DND-41 (cell line): ENCODE measurements around the gene ERC2.

Source experiments
- ATAC-seq: fragments of 200-7000 bp; cut with Tn5 transposase; 3 replicates; pipeline ENCODE4 v1.9.1; 2021; ENCODE audit warnings: low read depth; ENCODE audit not compliant: insufficient read depth
- DNase-seq: peaks from one replicate; pipeline ENCODE4 v3.0.0-alpha.2; 2020
- H2AFZ ChIP-seq: 2 replicates; pipeline ENCODE4 v1.6.0; 2012; ENCODE audit warnings: low read depth, low read length
- H3K27ac ChIP-seq: 2 replicates; pipeline ENCODE4 v1.5.1; 2012; ENCODE audit warnings: low read length, inconsistent platforms
- H3K27me3 ChIP-seq: fragments of 200-600 bp; sonication (generic); 2 replicates; pipeline ENCODE4 v1.6.0; 2012; ENCODE audit warnings: low read length, mild to moderate bottlenecking, inconsistent platforms; ENCODE audit not compliant: insufficient read depth, poor library complexity
- H3K36me3 ChIP-seq: 2 replicates; pipeline ENCODE4 v1.5.1; 2012; ENCODE audit warnings: low read length, inconsistent platforms; ENCODE audit not compliant: insufficient read depth
- H3K4me1 ChIP-seq: 2 replicates; pipeline ENCODE4 v1.5.1; 2012; ENCODE audit warnings: mild to moderate bottlenecking, low read length; ENCODE audit not compliant: insufficient read depth
- H3K4me2 ChIP-seq: 2 replicates; pipeline ENCODE4 v1.6.0; 2012; ENCODE audit warnings: mild to moderate bottlenecking, moderate library complexity, low read length, inconsistent platforms; ENCODE audit not compliant: insufficient read depth
- H3K4me3 ChIP-seq, 2 experiments: fragments of 200-600 bp in 1 of 2; shearing (Covaris generic) in 1 of 2; 2 replicates each; pipeline ENCODE4 v1.5.1; 2012 to 2016; ENCODE audit warnings: inconsistent platforms in 2 of 2, low read length in 2 of 2, mild to moderate bottlenecking in 2 of 2, low read depth in 1 of 2, moderate library complexity in 1 of 2
- H3K79me2 ChIP-seq: 2 replicates; pipeline ENCODE4 v1.6.0; 2012; ENCODE audit warnings: low read length, inconsistent platforms; ENCODE audit not compliant: insufficient read depth
- H3K9ac ChIP-seq: 2 replicates; pipeline ENCODE4 v1.6.0; 2012; ENCODE audit warnings: low read depth, mild to moderate bottlenecking, inconsistent platforms, low read length, moderate library complexity
- H3K9me3 ChIP-seq: 2 replicates; pipeline ENCODE4 v1.5.1; 2012; ENCODE audit warnings: low read length, moderate library complexity, mild to moderate bottlenecking, inconsistent platforms; ENCODE audit not compliant: insufficient read depth, severe bottlenecking
- H4K20me1 ChIP-seq: 2 replicates; pipeline ENCODE4 v1.6.0; 2012; ENCODE audit warnings: low read length; ENCODE audit not compliant: insufficient read depth
- EZH2 ChIP-seq: IDR thresholded peaks from 3 replicates; pipeline ENCODE4 v1.6.1; 2012; ENCODE audit warnings: borderline replicate concordance, low read depth, mild to moderate bottlenecking, moderate library complexity, low read length, inconsistent platforms; ENCODE audit not compliant: severe bottlenecking
- TF ChIP-seq, protein P1 (sequence below): IDR thresholded peaks from 2 replicates; pipeline ENCODE4 v1.5.1; 2012; ENCODE audit warnings: borderline replicate concordance, low read length, moderate library complexity, mild to moderate bottlenecking; ENCODE audit not compliant: poor library complexity, severe bottlenecking; ENCODE audit errors: extremely low read depth

The ERC2 gene

DNA sequence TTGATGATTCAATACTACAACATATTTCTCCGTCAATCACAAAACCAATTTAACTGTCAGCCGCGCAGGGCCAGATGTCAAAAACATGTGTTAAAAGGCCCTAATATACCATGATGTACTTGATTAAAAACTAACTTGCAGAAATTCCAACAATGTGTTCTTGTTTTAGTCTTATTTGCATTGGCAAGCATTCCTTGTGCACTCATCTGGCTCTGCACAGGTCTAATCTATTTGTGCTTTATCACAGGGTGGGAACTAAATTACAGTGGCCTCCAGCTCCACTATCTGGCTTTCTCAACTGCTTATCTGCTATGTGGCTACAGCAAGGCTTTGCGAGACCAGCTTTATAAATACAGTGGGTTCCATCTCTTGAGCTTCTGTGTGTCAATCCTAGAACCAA lies 455.5 kb downstream of the ERC2 start:
- H2AFZ ChIP-seq = no peak overlapping the region
- TF ChIP-seq, protein P1, sequence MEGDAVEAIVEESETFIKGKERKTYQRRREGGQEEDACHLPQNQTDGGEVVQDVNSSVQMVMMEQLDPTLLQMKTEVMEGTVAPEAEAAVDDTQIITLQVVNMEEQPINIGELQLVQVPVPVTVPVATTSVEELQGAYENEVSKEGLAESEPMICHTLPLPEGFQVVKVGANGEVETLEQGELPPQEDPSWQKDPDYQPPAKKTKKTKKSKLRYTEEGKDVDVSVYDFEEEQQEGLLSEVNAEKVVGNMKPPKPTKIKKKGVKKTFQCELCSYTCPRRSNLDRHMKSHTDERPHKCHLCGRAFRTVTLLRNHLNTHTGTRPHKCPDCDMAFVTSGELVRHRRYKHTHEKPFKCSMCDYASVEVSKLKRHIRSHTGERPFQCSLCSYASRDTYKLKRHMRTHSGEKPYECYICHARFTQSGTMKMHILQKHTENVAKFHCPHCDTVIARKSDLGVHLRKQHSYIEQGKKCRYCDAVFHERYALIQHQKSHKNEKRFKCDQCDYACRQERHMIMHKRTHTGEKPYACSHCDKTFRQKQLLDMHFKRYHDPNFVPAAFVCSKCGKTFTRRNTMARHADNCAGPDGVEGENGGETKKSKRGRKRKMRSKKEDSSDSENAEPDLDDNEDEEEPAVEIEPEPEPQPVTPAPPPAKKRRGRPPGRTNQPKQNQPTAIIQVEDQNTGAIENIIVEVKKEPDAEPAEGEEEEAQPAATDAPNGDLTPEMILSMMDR = no peak
- no peak for TF ChIP-seq EZH2
- H3K9me3 ChIP-seq = no peaks in the 10 kb centered on the region
- no peak overlapping the region for H3K4me3 ChIP-seq
- no peaks in the 10 kb centered on the region for H3K27me3 ChIP-seq
- H3K79me2 ChIP-seq = no peaks in the 10 kb centered on the region
- no peak overlapping the region for H3K27ac ChIP-seq
- H3K4me2 ChIP-seq = no peak overlapping the region
- no peaks in the 10 kb centered on the region for H3K36me3 ChIP-seq
- H3K9ac ChIP-seq = no peak overlapping the region
- H3K4me1 ChIP-seq = no peaks in the 10 kb centered on the region
- H4K20me1 ChIP-seq = no peaks in the 10 kb centered on the region
- ATAC-seq = no peak
- DNase-seq = no peak

DNA sequence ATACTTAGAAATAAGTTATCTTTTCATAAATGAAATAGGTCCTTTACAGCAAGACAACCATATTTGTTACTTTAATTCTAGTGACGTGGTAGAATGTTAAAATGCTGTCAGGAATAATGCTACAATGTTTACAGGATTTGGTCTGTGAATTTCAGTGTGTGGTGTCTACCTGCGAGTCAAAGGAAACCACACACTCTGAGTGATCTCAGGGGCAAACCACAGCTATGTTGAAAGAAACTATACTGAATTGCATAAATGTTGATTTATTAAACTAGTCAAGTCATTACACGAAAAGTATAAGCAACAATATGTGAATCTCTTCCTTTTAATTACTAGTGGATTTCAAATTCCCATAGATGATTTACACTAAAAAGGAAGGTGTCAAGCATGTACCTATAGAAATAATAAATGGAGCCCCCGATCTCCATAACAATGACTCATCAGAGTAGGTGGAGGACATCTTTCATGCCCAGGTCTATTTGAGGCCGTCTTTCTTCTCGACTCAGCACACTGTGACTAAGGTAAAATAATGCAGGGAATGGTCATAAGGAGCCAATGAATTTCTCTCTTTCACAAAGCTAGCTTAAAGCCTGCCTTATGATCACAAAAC lies 463.0 kb downstream of the ERC2 start:
- H3K4me1 ChIP-seq = no peaks in the 10 kb centered on the region
- H3K4me2 ChIP-seq = no peak overlapping the region
- no peaks in the 10 kb centered on the region for H4K20me1 ChIP-seq

DNA sequence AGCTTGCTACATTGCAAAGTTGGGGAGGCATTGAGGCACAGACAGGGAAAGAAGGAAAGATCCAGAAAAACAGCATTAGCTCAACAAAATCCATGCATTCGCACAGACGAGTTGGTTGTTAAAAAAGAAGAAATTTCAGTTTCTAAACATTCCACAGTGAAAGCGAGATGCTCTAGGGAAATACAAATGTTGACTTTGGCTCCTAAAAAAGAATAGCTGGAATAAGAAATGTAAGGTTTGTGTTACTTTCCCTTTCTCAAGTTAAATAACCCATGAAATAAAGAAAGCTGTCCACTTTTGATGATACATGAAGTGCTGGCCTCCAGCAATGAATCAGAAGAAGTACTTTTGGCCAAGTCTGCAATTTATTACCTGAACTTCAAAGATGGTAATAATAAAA lies 465.1 kb downstream of the ERC2 start:
- Histone ChIP-seq H3K4me2 (no peak overlapping the region), H3K36me3 (no peaks in the 10 kb centered on the region), H2AFZ (no peak overlapping the region), H3K9ac (no peak overlapping the region), H3K9me3 (no peaks in the 10 kb centered on the region), H3K27me3 (peaks cover 6% of the 10 kb centered on the region), H3K27ac (no peak overlapping the region), H3K79me2 (no peaks in the 10 kb centered on the region), H4K20me1 (no peaks in the 10 kb centered on the region), H3K4me1 (no peaks in the 10 kb centered on the region), H3K4me3 (no peak overlapping the region)
- DNase-seq = no peak
- TF ChIP-seq, protein P1 = no peak
- no peak for ATAC-seq

More for the DNA sequence above, 463.0 kb downstream of the ERC2 start:
- ATAC-seq (peak; percentile 76), DNase-seq (peak; percentile 5)
- Histone ChIP-seq H3K79me2 (no peaks in the 10 kb centered on the region), H2AFZ (no peak overlapping the region), H3K36me3 (no peaks in the 10 kb centered on the region), H3K9ac (no peak overlapping the region), H3K9me3 (no peaks in the 10 kb centered on the region), H3K27ac (no peak overlapping the region), H3K4me3 (no peak overlapping the region), H3K27me3 (peaks cover 3% of the 10 kb centered on the region)
- no peak for TF ChIP-seq EZH2
- TF ChIP-seq, protein P1 = no peak

DNA sequence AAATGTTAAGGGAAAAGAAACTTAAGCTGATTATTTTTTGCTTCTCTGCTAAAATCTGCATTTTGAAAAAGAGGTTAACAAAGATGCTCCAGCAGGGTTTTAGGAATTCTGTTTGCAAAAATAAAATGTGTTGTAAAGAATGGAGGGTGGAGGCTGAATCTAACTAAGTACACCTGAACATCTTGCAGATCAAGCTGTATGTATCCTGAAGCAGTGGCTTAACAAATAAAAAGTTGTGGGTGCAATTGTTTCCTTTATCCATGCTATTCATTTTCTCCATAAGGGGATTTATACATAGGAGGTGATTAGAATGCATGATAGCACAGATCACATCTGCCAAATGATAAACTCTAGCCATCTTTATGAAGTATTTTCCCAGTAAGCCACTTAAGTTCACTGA lies 466.3 kb downstream of the ERC2 start:
- Histone ChIP-seq H3K9ac (no peak overlapping the region), H3K27me3 (peaks cover 6% of the 10 kb centered on the region), H3K79me2 (no peaks in the 10 kb centered on the region), H3K4me1 (no peaks in the 10 kb centered on the region), H3K9me3 (no peaks in the 10 kb centered on the region), H3K27ac (no peak overlapping the region), H2AFZ (no peak overlapping the region), H4K20me1 (no peaks in the 10 kb centered on the region), H3K36me3 (no peaks in the 10 kb centered on the region), H3K4me2 (no peak overlapping the region), H3K4me3 (no peak overlapping the region)
- ATAC-seq = no peak
- DNase-seq = no peak
- TF ChIP-seq EZH2 = no peak
- TF ChIP-seq, protein P1 = no peak
